Stimulated activated CD4-positive, alpha-beta T cell treated with anti-CD3 and anti-CD28 coated beads, Interleukin-2, amount 100 ng/mL, for 24 hours (primary cell): ENCODE measurements around the gene RNF130.

ENCODE experiments used
- DNase-seq, 2 donors: peaks; one replicate each; pipeline ENCODE4 v3.0.0-alpha.2; 2020

RNF130 gene

DNA sequence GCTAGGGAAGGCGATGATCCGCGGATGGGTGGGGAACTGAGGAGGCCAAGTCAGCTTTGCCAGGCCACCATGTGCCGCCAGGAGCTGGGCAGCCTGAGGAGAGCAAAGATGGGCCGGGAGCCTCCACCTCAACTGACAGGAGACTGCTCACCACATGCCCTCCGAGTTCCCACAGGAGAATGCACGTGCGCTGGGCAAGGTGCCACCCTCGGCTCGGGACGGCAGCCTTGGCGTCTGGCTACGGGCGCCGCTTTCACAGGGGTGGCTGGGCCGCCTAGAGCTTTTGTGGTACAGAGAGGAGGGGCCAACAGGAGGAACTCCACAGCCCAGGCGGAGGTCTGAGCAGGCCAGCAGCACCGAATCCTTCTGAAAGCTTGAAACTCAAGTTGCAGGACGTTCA, 158.6 kb downstream of the RNF130 start:
- no peak for DNase-seq

DNA sequence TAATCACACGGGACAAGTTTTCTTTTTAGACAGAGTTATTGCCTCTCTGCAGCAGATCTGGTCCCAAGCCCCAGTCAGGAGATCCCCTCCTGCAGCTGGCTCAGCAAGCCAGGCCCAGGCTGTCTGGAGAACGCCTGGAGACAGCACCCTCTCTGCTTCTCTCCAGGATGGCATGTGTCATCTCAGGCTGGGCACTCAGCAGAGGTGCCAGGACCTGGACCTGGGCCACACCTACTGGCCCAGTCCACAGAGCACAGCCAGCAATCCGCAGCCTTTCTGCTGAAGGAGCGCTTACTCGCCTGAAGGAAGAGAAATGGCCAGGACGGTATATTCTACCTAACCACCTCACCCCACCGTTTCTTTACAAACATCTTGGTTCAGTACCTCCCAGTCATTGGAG, 159.2 kb downstream of the RNF130 start:
- no peak for DNase-seq

DNA sequence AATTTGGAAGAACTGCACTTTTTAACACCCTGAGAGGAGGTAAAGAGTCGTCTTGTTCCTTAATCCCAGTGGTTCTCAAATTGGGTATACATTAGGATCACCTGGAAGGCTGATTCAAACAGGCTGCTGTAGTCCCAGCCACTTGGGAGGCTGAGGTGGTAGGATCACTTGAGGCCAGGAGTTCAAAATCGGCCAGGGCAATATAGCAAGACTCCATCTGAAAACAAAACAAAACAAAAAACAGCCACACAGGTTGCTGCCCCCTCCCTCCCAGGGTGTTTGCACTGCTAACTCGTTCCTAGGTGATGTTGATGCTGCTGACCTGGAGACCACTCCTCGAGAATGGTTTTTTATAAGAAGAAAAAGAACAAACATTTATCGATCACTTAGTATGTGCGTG, 162.3 kb downstream of the RNF130 start:
- DNase-seq: no peak

DNA sequence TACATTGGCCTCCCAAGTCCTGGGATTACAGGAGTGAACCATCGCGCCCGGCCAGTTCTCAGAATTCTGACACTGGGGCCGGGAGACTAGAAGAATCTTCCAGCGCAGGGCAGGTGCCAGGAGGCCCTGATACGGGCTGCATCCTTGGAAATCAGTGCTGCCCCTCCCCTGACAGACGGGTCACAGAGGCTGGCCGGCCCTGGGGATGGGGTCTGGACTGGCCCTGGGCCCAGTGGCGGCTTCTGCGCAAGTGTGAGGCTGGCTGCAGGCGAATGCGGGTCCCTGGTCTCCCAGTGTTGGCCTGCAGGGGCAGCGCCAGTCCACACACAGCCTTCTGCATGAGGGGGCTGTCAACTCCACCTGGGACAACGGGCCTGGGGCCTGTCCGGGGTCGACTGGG, 163.0 kb downstream of the RNF130 start:
- DNase-seq: no peak

DNA sequence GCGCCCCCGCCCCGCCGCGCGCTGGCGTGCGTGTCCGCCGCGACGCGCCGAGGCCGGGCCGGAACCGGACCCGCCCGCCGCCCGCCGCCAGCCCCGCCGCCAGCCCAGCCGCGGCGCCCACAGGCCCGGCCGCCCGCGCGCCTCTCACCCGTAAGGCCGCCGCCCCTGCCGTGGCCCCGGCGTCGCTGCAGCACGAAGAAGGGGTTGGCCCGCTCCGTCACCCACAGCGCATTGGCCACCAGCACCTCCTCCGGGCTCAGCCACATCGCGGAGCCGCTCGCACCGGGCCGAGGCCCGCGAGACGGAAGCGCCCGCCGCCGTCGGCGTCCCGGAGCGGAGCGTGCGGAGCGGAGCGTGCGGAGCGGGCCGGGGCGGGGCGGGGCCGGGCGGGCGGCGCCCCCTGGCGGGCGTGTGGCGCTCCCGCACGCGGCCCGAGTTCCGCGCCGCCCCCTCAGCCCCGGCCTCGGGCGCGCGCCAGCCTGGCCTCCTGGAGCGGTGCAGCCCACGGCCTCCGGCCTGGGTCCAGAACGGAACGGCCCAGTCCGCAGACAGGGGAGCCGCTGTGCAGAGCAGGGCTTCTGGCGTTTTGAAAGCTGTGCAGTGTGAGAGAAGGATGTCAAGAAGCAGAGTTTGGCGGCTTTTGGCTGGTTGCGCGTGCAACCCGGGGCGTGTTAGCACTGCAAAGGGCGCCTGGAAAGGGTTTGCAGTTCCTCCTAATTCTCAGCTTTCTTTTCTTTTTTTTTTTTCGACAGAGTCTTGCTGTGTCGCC, 163.8 kb downstream of the RNF130 start, which contains the start of gene TBC1D9B:
TSS of gene TBC1D9B (minus strand) at position 342 of the 769 bp plus-strand sequence. CDS start at position 266, 76 bp downstream.
- DNase-seq: peak; percentile 68 to 69

DNA sequence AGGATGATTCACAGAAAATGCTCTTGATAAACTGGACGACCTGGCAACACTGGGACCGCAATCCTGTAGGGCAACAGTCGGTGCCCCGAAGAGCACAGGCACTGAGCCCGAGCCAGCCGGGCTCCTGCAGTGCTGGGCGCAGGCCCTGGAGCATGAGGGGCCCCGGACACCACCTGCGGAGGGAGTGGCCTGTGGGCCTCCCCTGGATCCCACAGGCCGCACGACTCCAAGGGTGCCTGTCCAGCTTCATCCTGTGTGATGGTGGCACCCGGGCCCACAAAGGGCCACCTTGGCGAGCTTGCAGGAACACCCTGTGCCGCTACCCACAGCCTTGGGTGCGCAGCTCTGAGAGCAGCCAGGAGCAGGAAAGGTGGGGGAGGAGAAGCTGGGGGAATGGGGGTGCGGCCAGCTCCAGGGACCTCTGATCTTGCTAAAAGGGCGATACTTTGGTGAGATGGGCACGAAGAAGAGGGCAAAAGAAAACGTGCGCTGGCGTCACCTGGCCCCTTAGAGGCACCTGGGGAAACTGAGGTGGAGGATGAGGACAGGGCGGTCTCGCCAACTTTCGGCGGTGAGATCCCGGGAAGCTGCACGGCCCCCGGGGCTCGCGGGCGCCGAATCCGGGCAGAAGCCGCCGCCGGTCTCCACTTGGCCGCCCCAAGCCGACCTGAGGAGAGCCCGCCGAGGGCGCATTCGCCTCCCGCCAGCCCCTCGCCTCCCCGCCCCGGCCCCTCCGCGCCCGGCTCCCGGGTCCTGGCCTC, 164.6 kb downstream of the RNF130 start:
- DNase-seq: peak; percentile 27 to 38

DNA sequence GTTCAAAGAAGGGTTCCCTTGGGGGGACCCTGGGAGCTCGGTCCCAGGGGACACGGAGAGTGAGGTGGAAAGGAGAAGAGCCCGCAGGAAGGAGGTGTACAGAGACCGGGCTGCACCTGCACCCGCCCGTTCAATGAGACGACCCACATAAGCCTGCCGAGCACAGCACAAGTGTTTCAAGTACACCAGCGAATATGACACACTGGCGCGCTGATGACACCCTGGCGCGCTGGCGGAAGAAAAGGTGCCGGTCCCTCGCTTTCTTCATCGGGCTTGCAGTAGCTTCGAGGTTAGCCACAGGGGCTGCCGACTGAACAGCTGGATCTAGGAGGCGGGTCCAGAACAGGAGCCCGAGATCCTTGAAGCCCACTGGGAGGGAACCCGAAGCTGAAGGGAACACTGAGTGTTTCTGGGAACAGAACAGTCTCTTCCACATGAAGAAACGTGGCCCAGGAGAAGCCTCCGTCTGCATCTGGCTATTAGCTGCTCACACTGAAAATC, 165.2 kb downstream of the RNF130 start:
- no peak for DNase-seq

DNA sequence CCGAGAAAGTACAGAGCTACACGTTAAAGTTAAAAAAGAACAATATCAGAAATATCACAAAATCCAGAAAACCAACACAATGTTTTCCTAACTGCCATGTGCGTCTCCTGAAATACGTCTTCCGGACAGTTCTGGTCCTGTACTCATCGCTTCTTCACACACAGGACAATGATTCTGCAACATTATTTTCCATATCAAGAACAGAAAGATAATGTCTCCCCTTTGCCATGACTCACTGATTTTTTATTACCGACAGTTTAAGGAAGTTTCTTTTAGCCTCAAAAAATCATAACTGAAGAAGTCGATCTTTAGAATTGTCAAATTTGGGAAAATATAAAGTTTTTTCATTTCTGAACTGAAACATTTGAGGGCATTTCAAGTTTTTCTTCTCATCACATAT, 166.4 kb downstream of the RNF130 start:
- DNase-seq: no peak
